Stimulated activated CD4-positive, alpha-beta T cell treated with anti-CD3 and anti-CD28 coated beads, Interleukin-1b, Interleukin-23, amount 100 ng/mL, for 1 hour (primary cell): ENCODE results near the gene CGB8.
"Not testable (repeated sequence)": the region's sequence is repeated elsewhere in the genome, so short reads cannot be mapped to it uniquely, and the experiment has no call there.

ENCODE experiments used
- DNase-seq, 2 donors: peaks; one replicate each; pipeline ENCODE4 v3.0.0-alpha.2; 2020; ENCODE audit warnings: low read depth in 2 of 2

Gene CGB8

GRCh38 chr19:49030323-49030722 is 18.6 kb downstream of the CGB8 start:
- DNase-seq = not testable (repeated sequence)

DNA sequence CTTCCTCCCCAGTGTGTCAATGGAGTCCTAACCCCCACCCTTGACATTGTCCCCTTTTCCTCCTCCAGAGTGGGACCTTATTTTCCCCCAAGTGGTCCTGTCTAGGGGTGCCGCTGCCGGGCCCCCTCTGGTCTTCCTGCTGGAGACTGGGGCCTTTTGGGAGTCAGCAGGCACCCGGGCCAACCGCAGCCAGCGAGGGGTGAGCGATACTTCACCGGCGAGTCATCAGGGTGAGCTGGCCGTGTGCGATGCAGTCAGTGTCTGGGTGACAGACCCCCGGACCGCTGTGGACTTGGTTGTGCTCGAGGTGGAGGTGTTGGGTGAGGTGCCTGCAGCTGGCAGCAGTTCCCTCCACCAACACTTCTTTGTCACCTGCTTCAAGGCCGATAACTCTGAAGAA is 19.2 kb downstream of the CGB8 start:
- DNase-seq = not testable (repeated sequence)

DNA sequence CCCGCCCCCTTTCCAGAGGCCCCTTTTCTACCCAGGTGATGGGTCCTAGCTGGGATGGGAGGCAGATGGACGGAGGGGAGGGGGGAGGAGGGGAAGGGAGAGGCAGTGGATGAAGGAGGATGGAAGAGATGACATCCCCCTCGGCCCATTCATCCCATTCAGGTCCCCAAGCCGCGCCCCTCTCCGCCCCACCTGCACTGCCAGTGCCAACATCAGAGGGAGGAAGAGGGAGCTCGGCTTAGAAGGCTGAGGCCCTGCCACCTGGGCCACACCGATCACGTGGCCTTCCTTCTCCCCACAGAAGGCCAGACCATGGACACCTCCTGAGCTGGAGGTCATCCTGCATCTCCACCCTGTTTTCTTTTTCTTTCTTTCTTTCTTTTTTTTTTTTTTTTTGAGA is 20.2 kb downstream of the CGB8 start:
- DNase-seq = not testable (repeated sequence)

- DNase-seq = not testable (repeated sequence)
Observed at GRCh38 chr19:49025599-49025998, 23.3 kb downstream of the CGB8 start.

- DNase-seq = not testable (repeated sequence)
Observed at GRCh38 chr19:49025088-49025487, 23.8 kb downstream of the CGB8 start.

DNA sequence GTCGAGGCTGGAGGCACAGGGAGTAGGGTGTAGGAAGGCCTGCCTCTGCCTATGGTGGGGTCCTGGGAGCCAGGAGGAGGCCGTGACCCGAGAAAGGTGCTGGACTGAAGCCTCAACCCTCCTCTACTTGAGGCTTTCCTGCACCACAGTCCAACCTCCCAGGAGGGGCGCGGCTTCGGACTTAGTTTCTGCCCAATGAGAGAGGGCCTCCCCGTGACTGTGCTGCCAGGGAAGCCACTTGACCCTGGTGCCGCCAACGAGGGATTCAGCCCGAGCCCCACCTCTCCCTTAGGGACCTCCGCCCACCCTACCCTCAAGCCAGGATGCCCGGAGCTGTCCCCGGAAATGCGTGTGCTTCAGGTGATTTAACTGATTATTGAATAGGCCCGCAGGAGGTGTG is 24.7 kb downstream of the CGB8 start, which contains the start of gene CGB3:
CGB3 (minus strand) TSS at position 101 of the 400 bp plus-strand sequence. CDS start 362 bp downstream, outside the sequence.
- not testable (repeated sequence) for DNase-seq

DNA sequence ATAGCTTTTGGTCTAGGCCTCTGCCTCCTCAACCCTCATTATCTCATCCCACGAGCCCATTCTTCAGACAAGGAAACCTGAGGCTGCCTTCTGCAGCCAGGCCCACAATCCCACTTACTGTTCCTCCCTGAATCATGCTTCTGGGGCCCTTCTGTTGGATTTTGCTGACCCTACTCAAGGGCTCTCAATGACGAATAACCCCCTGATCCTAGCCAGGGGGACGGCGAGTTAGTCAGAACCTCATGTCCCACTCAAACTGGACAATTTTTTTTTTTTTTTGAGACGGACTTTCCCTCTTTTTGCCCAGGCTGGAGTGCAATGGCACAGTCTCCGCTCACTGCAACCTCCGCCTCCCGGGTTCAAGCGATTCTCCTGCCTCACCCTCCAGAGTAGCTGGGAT is 26.8 kb downstream of the CGB8 start:
- DNase-seq = no peak

- no peak for DNase-seq
Observed at GRCh38 chr19:49020931-49021895, 27.7 kb downstream of the CGB8 start.

DNA sequence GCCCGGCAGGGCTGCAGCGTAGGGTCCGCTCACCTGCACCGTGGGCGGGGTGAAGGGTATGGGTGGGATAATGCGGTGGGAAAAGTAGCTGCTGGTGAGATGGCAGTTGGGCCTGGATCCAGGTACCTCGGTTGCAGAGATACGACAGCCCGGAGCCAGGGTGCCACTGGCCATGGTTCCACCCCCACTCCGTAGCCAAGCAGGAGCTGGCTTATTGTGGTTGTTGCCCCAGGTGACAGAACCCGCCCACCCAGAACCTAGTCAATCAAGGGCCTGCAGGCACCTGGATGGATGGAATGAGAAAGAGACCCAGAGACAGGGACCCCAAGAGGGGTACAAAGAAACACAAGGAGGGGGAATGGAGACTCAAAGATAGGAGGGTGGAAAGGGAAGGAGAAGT is 28.6 kb downstream of the CGB8 start:
- no peak for DNase-seq

DNA sequence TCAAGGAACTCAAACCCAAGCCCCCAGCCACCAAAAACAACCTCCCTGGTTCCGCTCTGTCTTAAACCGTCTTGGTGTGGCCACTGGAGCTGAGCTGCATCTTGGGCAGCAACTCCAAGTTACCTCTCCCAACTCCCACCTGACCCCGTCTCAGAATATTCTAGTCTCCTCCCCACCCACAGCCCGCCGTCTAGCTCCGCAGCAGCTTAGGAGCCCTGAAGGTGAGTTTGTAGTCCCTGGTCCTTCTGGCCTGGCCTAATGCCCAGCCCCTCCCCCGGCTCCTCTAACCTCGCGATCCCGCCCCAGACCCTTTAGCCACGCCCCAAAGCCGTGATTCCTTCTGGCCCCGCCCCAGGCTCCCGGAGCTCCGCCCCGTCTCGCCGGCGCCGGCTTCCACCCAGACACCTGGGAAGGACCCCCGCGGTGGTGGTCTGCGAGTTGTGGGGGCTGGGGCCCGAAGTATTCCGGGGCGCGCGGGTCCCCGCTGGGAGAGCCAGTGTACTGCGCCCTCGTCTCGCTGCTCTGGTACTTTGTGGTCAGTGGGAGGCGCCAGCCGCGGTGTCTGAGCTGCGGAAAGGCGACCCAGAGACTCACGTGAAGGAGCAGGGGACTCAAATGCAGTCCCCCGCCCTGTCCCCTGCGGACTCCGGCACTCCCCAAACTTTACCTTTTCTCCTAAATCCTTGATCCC is 29.5 kb downstream of the CGB8 start:
- peak in 1 of 2 donors; percentile 48 for DNase-seq

- DNase-seq = not testable (repeated sequence)
Observed at GRCh38 chr19:49018388-49019241, 30.3 kb downstream of the CGB8 start.

- peak; percentile 33 to 38 for DNase-seq
Observed at GRCh38 chr19:49017666-49018351, 31.1 kb downstream of the CGB8 start.

DNA sequence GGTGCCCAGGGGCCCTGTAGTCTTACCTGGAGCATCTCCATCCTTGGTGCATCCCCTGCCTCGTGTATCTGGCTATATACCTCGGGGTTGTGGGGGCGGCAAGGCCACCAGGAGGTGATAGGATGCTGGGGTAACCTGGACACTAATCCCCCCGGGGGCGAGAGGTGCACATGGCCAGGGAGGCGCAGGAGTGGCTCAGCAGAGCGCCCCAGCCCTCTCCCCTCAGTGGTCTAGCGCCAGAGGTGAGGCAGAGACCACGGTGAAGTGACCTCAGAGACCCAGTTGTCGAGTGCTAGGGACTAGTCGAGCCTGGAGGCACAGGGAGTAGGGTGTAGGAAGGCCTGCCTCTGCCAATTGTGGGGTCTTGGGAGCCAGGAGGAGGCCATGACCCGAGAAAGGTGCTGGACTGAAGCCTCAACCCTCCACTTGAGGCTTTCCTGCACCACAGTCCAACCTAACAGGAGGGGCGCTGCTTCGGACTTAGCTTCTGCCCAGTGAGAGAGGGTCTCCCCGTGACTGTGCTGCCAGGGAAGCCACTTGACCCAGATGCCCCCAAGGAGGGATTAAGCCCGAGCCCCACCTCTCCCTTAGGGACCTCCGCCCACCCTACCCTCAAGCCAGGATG is 31.8 kb downstream of the CGB8 start, which contains the start of gene LHB:
LHB (minus strand) TSS at position 51 of the 625 bp plus-strand sequence; CDS start at position 41, 10 bp downstream.
- DNase-seq = no peak

- DNase-seq = no peak
Observed at GRCh38 chr19:49016067-49016839, 32.7 kb downstream of the CGB8 start.

DNA sequence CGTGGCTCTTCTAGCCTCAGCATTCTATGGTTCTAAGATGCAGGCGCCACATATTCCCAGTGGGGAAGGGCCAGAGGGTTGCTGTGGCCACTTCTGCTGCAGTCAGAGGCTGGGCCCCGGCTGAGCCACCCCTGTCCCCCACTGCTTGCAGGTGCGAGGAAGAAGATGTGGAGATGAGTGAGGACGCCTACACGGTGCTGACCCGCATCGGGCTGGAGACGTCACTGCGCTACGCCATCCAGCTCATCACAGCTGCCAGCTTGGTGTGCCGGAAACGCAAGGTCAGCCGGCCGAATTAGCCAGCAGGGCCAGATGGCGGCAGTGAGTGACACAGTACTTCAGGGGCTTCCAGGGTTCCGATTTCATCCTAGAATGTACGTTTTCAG is 34.0 kb downstream of the CGB8 start:
- DNase-seq = no peak

- no peak for DNase-seq
Observed at GRCh38 chr19:49014123-49014869, 34.6 kb downstream of the CGB8 start.

GRCh38 chr19:49011194-49011593 is 37.7 kb downstream of the CGB8 start:
- DNase-seq = no peak

DNA sequence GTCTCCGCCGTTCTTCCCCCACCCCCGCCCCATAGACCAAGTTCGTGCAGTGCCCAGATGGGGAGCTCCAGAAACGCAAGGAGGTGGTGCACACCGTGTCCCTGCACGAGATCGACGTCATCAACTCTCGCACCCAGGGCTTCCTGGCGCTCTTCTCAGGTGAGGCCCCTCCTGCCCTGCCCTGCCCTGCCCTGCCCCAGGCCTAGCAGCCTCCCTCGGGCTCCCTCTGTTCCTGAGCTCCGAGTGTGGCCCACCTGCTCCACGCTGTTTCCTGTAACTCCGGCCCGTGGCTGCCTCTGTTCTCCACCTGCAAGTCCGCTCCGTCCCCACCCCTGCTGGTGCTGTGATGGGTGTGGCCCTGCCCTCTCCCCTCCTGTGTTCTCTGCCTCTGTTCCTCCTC is 38.5 kb downstream of the CGB8 start:
- no peak for DNase-seq

GRCh38 chr19:49009828-49010227 is 39.1 kb downstream of the CGB8 start:
- no peak for DNase-seq
